ENCODE data around the gene CDKN2C.

Gene CDKN2C

DNA sequence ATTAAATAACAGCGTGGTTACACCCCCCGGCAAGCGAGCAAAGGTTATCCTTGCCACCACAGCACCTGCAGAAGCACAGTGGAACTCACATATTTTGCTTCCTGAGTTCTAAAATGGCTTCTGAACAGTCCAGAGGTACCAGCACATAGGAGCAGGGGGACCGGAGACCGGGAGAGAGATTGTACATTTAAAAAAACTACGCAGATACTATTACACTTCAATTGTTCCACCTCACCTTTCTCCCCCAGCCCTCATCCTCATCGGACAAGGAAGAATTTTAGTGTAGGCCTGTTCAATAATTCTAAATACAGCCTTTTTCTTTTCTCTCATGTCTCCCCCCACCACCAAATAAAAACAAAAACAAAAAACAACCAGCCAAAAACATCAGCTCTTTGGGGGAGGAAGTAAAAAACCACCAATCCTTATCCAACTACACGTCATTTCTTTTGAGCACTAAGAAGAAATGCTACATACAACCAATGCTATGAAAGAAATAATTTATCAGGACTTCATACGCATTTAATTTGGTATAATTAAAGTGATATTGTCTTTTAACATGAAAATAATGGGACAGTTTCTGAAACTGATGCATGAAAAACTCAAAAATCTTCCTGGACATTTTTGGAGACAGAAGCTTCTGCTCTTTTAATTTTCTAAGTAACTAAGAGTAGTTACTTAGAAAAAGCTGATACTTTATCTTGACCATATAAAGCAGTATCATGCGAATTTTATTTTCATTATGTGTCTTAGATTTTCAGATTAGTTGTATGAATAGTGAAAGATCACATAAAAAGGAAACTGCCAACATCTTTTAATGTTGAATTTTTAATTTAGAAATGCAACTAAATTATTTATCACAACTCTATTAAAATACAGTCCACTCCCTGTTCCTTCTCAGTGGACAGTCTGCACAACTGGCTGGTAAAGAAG, 9.1 kb downstream of the CDKN2C start:
- peak overlapping the region; percentile 71 for H3K4me3 ChIP-seq (ENCODE audit: control insufficient read depth, low read depth, low read length)
- TF ChIP-seq, protein P1, sequence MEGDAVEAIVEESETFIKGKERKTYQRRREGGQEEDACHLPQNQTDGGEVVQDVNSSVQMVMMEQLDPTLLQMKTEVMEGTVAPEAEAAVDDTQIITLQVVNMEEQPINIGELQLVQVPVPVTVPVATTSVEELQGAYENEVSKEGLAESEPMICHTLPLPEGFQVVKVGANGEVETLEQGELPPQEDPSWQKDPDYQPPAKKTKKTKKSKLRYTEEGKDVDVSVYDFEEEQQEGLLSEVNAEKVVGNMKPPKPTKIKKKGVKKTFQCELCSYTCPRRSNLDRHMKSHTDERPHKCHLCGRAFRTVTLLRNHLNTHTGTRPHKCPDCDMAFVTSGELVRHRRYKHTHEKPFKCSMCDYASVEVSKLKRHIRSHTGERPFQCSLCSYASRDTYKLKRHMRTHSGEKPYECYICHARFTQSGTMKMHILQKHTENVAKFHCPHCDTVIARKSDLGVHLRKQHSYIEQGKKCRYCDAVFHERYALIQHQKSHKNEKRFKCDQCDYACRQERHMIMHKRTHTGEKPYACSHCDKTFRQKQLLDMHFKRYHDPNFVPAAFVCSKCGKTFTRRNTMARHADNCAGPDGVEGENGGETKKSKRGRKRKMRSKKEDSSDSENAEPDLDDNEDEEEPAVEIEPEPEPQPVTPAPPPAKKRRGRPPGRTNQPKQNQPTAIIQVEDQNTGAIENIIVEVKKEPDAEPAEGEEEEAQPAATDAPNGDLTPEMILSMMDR (conservative IDR thresholded peaks at IDR 0.05; ENCODE audit: control insufficient read depth, insufficient read depth, low read depth, low read length) = no peak
- no peak for DNase-seq (ENCODE audit: low read depth)

DNA sequence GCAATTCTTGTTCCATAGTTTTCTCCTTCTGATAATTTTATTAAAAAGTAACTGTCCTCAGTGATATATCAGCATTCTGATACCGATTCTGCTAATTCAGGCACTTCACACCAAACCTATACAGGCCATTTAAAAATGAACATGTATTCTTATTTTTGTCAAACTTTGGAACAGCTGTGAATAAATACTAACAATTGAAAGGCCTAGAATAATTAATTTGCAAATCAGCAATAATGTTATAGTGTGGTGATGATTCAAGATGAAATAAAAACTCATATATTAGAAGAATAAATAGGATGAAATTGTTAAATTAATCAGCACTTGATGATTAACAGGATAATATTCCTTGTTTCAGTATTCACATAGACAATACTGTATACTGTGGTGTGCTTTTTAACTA, 9.9 kb downstream of the CDKN2C start:
- TF ChIP-seq, protein P1 (conservative IDR thresholded peaks at IDR 0.05; ENCODE audit: control insufficient read depth, insufficient read depth, low read depth, low read length) = no peak
- DNase-seq (ENCODE audit: low read depth) = no peak
- H3K4me3 ChIP-seq (ENCODE audit: control insufficient read depth, low read depth, low read length) = no peak overlapping the region

DNA sequence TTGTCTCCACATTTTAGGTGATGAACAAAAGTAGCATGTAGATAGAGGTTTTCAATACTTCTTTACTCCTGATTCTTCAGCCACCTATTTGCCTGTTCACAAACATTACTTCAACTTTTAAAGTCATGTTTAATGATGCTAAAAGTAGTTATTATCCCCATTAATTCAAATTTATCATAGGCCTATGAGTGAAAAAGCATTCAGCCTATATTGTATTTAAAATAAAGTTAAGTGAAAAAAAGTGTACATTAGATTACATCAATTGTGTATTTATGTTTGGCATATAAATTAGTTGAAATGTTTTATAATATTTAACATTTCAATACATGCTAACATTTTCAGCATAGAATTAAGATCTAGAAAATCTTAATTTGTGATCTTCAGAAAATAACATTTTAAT, 10.5 kb downstream of the CDKN2C start:
- TF ChIP-seq, protein P1 (conservative IDR thresholded peaks at IDR 0.05; ENCODE audit: control insufficient read depth, insufficient read depth, low read depth, low read length) = no peak
- no peak overlapping the region for H3K4me3 ChIP-seq (ENCODE audit: control insufficient read depth, low read depth, low read length)
- no peak for DNase-seq (ENCODE audit: low read depth)

DNA sequence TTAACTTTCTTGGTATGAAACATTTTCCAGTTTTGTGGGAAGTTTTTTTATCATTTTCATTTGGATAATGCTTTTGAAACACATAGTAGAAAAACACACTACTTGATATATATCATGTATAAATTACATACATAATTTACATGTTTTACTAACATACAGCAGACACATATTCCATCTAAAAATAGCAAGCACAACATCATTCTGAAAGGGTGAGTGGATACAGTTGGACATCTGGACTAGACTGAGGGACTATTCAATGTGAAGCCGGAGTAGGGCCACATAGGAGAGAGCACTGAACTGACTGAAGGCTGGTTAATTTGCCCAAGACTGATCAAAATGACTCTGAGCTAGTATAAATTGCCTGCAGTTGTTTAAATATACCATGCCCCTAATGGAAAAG, 11.7 kb downstream of the CDKN2C start:
- TF ChIP-seq, protein P1 (conservative IDR thresholded peaks at IDR 0.05; ENCODE audit: control insufficient read depth, insufficient read depth, low read depth, low read length) = no peak
- no peak overlapping the region for H3K4me3 ChIP-seq (ENCODE audit: control insufficient read depth, low read depth, low read length)

DNA sequence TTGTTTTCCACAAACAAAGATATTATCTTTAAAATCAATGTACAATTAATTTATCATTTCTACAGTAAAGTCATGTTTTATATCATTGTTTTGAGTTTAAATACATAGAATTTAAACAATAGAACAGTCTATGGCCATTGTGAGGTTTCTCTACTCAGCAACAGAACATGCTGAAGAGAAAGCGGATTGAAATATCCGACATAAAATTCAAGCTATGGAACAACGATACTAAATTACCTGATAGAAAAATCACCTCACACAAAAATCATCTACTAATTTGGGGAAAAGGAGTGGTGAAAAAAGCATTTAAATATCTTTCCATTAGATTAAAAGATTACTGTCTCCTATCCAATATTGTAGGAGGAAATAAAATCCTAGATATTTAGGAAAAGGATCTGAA, 12.6 kb downstream of the CDKN2C start:
- DNase-seq (ENCODE audit: low read depth) = no peak
- TF ChIP-seq, protein P1 (conservative IDR thresholded peaks at IDR 0.05; ENCODE audit: control insufficient read depth, insufficient read depth, low read depth, low read length) = no peak
- H3K4me3 ChIP-seq (ENCODE audit: control insufficient read depth, low read depth, low read length) = no peak overlapping the region

More for the DNA sequence above, 11.7 kb downstream of the CDKN2C start:
- DNase-seq (ENCODE audit: low read depth) = peak; percentile 59

DNA sequence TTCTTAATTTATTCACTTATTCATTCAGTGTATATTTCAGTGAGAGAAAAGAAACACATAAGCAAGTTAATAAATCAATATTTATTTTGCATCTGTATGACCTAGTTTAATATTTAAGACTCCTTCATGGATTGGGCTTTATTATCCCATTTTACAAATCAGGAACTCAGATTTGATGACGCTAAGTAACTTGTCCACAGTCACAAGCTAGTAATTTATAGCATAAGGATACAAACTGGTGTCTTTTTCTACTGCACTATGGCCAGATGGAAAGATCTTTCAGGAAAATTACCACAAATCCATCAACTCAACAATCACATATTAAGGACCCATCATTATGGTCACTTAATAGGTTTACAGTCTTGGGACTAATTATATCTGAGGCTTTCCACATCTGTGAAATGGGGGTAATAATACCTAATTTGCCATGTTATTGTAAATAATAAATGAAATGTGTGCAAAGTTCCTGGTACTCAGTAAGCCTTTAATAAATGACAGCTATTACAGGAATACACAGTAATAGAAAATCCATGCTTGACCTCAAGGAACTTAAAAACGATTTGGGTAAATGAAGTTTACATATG, 13.3 kb downstream of the CDKN2C start:
- H3K4me3 ChIP-seq (ENCODE audit: control insufficient read depth, low read depth, low read length) = no peak overlapping the region
- no peak for DNase-seq (ENCODE audit: low read depth)
- TF ChIP-seq, protein P1 (conservative IDR thresholded peaks at IDR 0.05; ENCODE audit: control insufficient read depth, insufficient read depth, low read depth, low read length) = no peak
